ENCODE data around the gene NFASC. TPM values are rescaled to one million over a fixed set of nuclear protein-coding genes. Genes with fewer than 3 reads are reported as not detected.
A peak's percentile ranks its signal among the peaks of the same experiment; 100 is the strongest.

NFASC gene
- total and polyA plus RNA-seq, 2 donors from 2014 or later, result 23.2 to 29.9 TPM

GRCh38 chr1:204928671-204929486, 58.2 kb downstream of the NFASC start:
- peaks cover 0 to under 1% (median 0%) of the 10 kb centered on the region in 3 donors for H3K4me1 ChIP-seq (ENCODE audit: control insufficient read depth in 2 of 3, insufficient read depth in 2 of 3, low read depth in 1 of 3, low read length in 3 of 3)
- no peaks in the 10 kb centered on the region for H3K27me3 ChIP-seq (ENCODE audit: control insufficient read depth, insufficient read depth, low read length)
- no peak overlapping the region for H3K9ac ChIP-seq (ENCODE audit: low read length in 3 of 3)
- no peaks in the 10 kb centered on the region for H3K9me3 ChIP-seq (ENCODE audit: control insufficient read depth in 2 of 3, insufficient read depth in 1 of 3, low read length in 3 of 3)
- no peaks in the 10 kb centered on the region for H3K36me3 ChIP-seq (ENCODE audit: control insufficient read depth in 2 of 3, insufficient read depth in 3 of 3, low read length in 3 of 3)
- intact Hi-C loops (cut with DNase I), result no loop called here
- no peak overlapping the region for H3K27ac ChIP-seq (ENCODE audit: low read depth in 2 of 2, low read length in 2 of 2)
- DNase-seq (peak in 4 of 5 donors; percentile 84 to 88 (median 84)), FAIRE-seq (no peak)
- H3K4me3 ChIP-seq (ENCODE audit: low read length in 3 of 3), result no peak overlapping the region
- TF ChIP-seq, protein P1, sequence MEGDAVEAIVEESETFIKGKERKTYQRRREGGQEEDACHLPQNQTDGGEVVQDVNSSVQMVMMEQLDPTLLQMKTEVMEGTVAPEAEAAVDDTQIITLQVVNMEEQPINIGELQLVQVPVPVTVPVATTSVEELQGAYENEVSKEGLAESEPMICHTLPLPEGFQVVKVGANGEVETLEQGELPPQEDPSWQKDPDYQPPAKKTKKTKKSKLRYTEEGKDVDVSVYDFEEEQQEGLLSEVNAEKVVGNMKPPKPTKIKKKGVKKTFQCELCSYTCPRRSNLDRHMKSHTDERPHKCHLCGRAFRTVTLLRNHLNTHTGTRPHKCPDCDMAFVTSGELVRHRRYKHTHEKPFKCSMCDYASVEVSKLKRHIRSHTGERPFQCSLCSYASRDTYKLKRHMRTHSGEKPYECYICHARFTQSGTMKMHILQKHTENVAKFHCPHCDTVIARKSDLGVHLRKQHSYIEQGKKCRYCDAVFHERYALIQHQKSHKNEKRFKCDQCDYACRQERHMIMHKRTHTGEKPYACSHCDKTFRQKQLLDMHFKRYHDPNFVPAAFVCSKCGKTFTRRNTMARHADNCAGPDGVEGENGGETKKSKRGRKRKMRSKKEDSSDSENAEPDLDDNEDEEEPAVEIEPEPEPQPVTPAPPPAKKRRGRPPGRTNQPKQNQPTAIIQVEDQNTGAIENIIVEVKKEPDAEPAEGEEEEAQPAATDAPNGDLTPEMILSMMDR (IDR thresholded peaks at IDR 0.05; ENCODE audit: borderline replicate concordance, extremely low read depth, insufficient read depth), result no peak

DNA sequence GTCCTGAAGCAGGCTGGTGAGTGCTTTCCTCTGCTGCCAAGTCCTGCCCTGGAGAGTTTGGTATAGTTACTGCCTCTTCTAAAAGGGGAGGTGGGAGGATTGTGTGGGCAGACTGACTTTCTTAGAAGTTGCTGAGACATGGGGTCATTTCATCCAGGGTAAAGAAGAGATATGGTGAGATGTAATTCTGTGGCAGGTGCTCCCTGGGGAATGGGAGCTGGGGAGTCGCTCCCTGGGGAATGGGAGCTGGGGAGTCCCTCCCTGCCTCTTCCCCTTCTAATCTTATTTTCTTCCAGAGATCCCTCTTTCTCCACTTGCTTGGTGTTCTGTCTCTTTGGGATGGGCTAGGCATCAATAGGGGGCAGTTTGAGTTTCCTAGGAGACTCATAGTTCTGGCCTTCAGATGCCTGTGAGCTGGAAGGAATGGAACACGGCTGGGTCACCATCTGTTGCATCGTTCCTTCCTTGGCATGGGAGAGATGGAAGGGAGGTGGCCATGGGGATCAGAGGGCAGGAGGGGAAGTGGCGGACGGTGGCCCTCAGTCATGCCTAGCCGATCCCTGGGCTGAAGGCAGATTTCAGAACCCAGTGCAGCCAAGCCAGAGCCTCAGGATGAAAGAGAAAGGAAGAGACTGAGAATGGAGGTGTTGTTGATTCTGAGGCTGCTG, 59.0 kb downstream of the NFASC start:
- H3K9me3 ChIP-seq (ENCODE audit: control insufficient read depth in 2 of 3, insufficient read depth in 1 of 3, low read length in 3 of 3), result no peaks in the 10 kb centered on the region
- no peaks in the 10 kb centered on the region for H3K27me3 ChIP-seq (ENCODE audit: control insufficient read depth, insufficient read depth, low read length)
- no peak overlapping the region for H3K9ac ChIP-seq (ENCODE audit: low read length in 3 of 3)
- no peaks in the 10 kb centered on the region for H3K4me1 ChIP-seq (ENCODE audit: control insufficient read depth in 2 of 3, insufficient read depth in 2 of 3, low read depth in 1 of 3, low read length in 3 of 3)
- TF ChIP-seq, protein P1 (IDR thresholded peaks at IDR 0.05; ENCODE audit: borderline replicate concordance, extremely low read depth, insufficient read depth), result no peak
- FAIRE-seq, result no peak
- intact Hi-C loops (cut with DNase I), result no loop called here
- H3K4me3 ChIP-seq (ENCODE audit: low read length in 3 of 3), result no peak overlapping the region
- H3K36me3 ChIP-seq (ENCODE audit: control insufficient read depth in 2 of 3, insufficient read depth in 3 of 3, low read length in 3 of 3), result no peaks in the 10 kb centered on the region
- no peak overlapping the region for H3K27ac ChIP-seq (ENCODE audit: low read depth in 2 of 2, low read length in 2 of 2)
- no peak for DNase-seq

GRCh38 chr1:204930155-204930523, 59.5 kb downstream of the NFASC start:
- FAIRE-seq (no peak), DNase-seq (no peak)
- Histone ChIP-seq H3K4me3 (ENCODE audit: low read length in 3 of 3) (no peak overlapping the region), H3K9ac (ENCODE audit: low read length in 3 of 3) (no peak overlapping the region), H3K36me3 (ENCODE audit: control insufficient read depth in 2 of 3, insufficient read depth in 3 of 3, low read length in 3 of 3) (no peaks in the 10 kb centered on the region), H3K9me3 (ENCODE audit: control insufficient read depth in 2 of 3, insufficient read depth in 1 of 3, low read length in 3 of 3) (no peaks in the 10 kb centered on the region), H3K27me3 (ENCODE audit: control insufficient read depth, insufficient read depth, low read length) (no peaks in the 10 kb centered on the region), H3K4me1 (ENCODE audit: control insufficient read depth in 2 of 3, insufficient read depth in 2 of 3, low read depth in 1 of 3, low read length in 3 of 3) (no peaks in the 10 kb centered on the region), H3K27ac (ENCODE audit: low read depth in 2 of 2, low read length in 2 of 2) (no peak overlapping the region)
- TF ChIP-seq, protein P1 (IDR thresholded peaks at IDR 0.05; ENCODE audit: borderline replicate concordance, extremely low read depth, insufficient read depth), result no peak
- intact Hi-C loops (cut with DNase I), result no loop called here

All from kidney (tissue), 14 donors.